Parathyroid adenoma (tissue), 2 donors: Measurements from ENCODE around the gene ANKRD44.

Experiments
- H2AFZ ChIP-seq: fragments of 300-600 bp; sonication (generic); one replicate; pipeline ENCODE4 v1.7.0; 2017; ENCODE audit warnings: antibody characterized with exemption, mild to moderate bottlenecking
- H3K27ac ChIP-seq: fragments of 300-600 bp; sonication (generic); one replicate; pipeline ENCODE4 v1.7.0; 2017
- H3K27me3 ChIP-seq: fragments of 300-600 bp; sonication (generic); one replicate; pipeline ENCODE4 v1.7.0; 2017; ENCODE audit warnings: low read length; ENCODE audit not compliant: control insufficient read depth, insufficient read depth
- H3K36me3 ChIP-seq: fragments of 300-600 bp; sonication (generic); one replicate; pipeline ENCODE4 v1.7.0; 2017; ENCODE audit warnings: low read length; ENCODE audit not compliant: control insufficient read depth, insufficient read depth
- H3K4me1 ChIP-seq: fragments of 300-600 bp; sonication (generic); one replicate; pipeline ENCODE4 v1.7.0; 2017; ENCODE audit warnings: control low read depth
- H3K4me2 ChIP-seq: fragments of 300-600 bp; sonication (generic); one replicate; pipeline ENCODE4 v1.7.0; 2017; ENCODE audit warnings: low read length
- H3K4me3 ChIP-seq: fragments of 300-600 bp; sonication (generic); one replicate; pipeline ENCODE4 v1.7.0; 2017; ENCODE audit warnings: low read depth, low read length
- H3K79me2 ChIP-seq: fragments of 300-600 bp; sonication (generic); one replicate; pipeline ENCODE4 v1.7.0; 2017; ENCODE audit warnings: control low read depth
- H3K9ac ChIP-seq: fragments of 300-600 bp; sonication (generic); one replicate; pipeline ENCODE4 v1.7.0; 2017; ENCODE audit warnings: mild to moderate bottlenecking
- H3K9me3 ChIP-seq: fragments of 300-600 bp; sonication (generic); one replicate; pipeline ENCODE4 v1.7.0; 2017; ENCODE audit warnings: low read length; ENCODE audit not compliant: control insufficient read depth
- CTCF ChIP-seq: fragments of 300-600 bp; sonication (generic); IDR thresholded peaks from one replicate; pipeline ENCODE4 v1.7.0; 2017; ENCODE audit warnings: antibody characterized with exemption, mild to moderate bottlenecking
- donor health status: primary hyperparathyroidism.

ANKRD44 gene

GRCh38 chr2:197250084-197250397 lies 60.5 kb downstream of the ANKRD44 start:
- Histone ChIP-seq H3K27ac (no peak overlapping the region), H3K4me3 (no peak overlapping the region), H3K9me3 (no peaks in the 10 kb centered on the region), H3K9ac (no peak overlapping the region), H3K4me2 (no peak overlapping the region), H3K4me1 (no peaks in the 10 kb centered on the region), H3K36me3 (no peaks in the 10 kb centered on the region), H2AFZ (no peak overlapping the region), H3K79me2 (no peaks in the 10 kb centered on the region), H3K27me3 (no peaks in the 10 kb centered on the region)
- no peak for TF ChIP-seq CTCF

- Histone ChIP-seq H3K4me3 (no peak overlapping the region), H3K4me2 (no peak overlapping the region), H3K9ac (no peak overlapping the region), H2AFZ (no peak overlapping the region), H3K27me3 (no peaks in the 10 kb centered on the region), H3K79me2 (no peaks in the 10 kb centered on the region), H3K4me1 (no peaks in the 10 kb centered on the region), H3K9me3 (no peaks in the 10 kb centered on the region), H3K36me3 (no peaks in the 10 kb centered on the region), H3K27ac (no peak overlapping the region)
- TF ChIP-seq CTCF = no peak
These were observed 61.0 kb downstream of the ANKRD44 start for GRCh38 chr2:197249381-197250083.

- TF ChIP-seq CTCF = no peak
- no peaks in the 10 kb centered on the region for H3K79me2 ChIP-seq
- no peaks in the 10 kb centered on the region for H3K27me3 ChIP-seq
- no peak overlapping the region for H3K9ac ChIP-seq
- no peak overlapping the region for H2AFZ ChIP-seq
- H3K36me3 ChIP-seq = no peaks in the 10 kb centered on the region
- H3K4me3 ChIP-seq = no peak overlapping the region
- H3K9me3 ChIP-seq = no peaks in the 10 kb centered on the region
- H3K4me1 ChIP-seq = no peaks in the 10 kb centered on the region
- H3K4me2 ChIP-seq = no peak overlapping the region
- H3K27ac ChIP-seq = no peak overlapping the region
These were observed 62.0 kb downstream of the ANKRD44 start for GRCh38 chr2:197248623-197249022.

- Histone ChIP-seq H3K4me3 (no peak overlapping the region), H3K36me3 (no peaks in the 10 kb centered on the region), H3K9ac (no peak overlapping the region), H3K27ac (no peak overlapping the region), H3K9me3 (no peaks in the 10 kb centered on the region), H2AFZ (no peak overlapping the region), H3K4me1 (no peaks in the 10 kb centered on the region), H3K4me2 (no peak overlapping the region), H3K79me2 (no peaks in the 10 kb centered on the region), H3K27me3 (no peaks in the 10 kb centered on the region)
- TF ChIP-seq CTCF = no peak
These were observed 62.6 kb downstream of the ANKRD44 start for GRCh38 chr2:197248001-197248401.

GRCh38 chr2:197247083-197247482 lies 63.5 kb downstream of the ANKRD44 start:
- H3K4me1 ChIP-seq = no peaks in the 10 kb centered on the region
- no peak overlapping the region for H3K4me2 ChIP-seq
- no peaks in the 10 kb centered on the region for H3K27me3 ChIP-seq
- H3K4me3 ChIP-seq = no peak overlapping the region
- no peak overlapping the region for H3K9ac ChIP-seq
- no peaks in the 10 kb centered on the region for H3K36me3 ChIP-seq
- no peak for TF ChIP-seq CTCF
- H3K9me3 ChIP-seq = no peaks in the 10 kb centered on the region
- H3K79me2 ChIP-seq = no peaks in the 10 kb centered on the region
- H3K27ac ChIP-seq = no peak overlapping the region
- H2AFZ ChIP-seq = no peak overlapping the region
